ENCODE data around the gene AK9. TPM values are rescaled to one million over a fixed set of nuclear protein-coding genes. Genes with fewer than 3 reads are reported as not detected.

AK9 gene
- total and polyA plus RNA-seq, 4 donors: 1.1 to 5.3 (median 3.8) TPM

GRCh38 chr6:109471105-109471810 is 219.7 kb downstream of the AK9 start:
- peaks cover 8 to 45% (median 36%) of the 10 kb centered on the region in 4 donors for H3K36me3 ChIP-seq (ENCODE audit: control insufficient read depth in 4 of 4, insufficient read depth in 3 of 4, low read depth in 1 of 4, low read length in 3 of 4)
- H3K9ac ChIP-seq (ENCODE audit: low read depth in 1 of 2, low read length in 2 of 2): no peak overlapping the region
- H3K27me3 ChIP-seq (ENCODE audit: control insufficient read depth in 4 of 4, insufficient read depth in 4 of 4, low read length in 3 of 4): no peaks in the 10 kb centered on the region
- no peak overlapping the region for H3K27ac ChIP-seq (ENCODE audit: low read depth in 1 of 2, low read length in 2 of 2)
- 91% methylated on average over 5 of the region's 5 CpGs for WGBS
- H3K9me3 ChIP-seq (ENCODE audit: control insufficient read depth in 4 of 4, low read length in 3 of 4): no peaks in the 10 kb centered on the region
- no peak overlapping the region for H3K4me3 ChIP-seq (ENCODE audit: low read depth in 1 of 3, low read length in 3 of 3)
- no peak for DNase-seq (ENCODE audit: low spot score)
- no peak for TF ChIP-seq SP1 (IDR thresholded peaks at IDR 0.05)
- TF ChIP-seq, protein P1, sequence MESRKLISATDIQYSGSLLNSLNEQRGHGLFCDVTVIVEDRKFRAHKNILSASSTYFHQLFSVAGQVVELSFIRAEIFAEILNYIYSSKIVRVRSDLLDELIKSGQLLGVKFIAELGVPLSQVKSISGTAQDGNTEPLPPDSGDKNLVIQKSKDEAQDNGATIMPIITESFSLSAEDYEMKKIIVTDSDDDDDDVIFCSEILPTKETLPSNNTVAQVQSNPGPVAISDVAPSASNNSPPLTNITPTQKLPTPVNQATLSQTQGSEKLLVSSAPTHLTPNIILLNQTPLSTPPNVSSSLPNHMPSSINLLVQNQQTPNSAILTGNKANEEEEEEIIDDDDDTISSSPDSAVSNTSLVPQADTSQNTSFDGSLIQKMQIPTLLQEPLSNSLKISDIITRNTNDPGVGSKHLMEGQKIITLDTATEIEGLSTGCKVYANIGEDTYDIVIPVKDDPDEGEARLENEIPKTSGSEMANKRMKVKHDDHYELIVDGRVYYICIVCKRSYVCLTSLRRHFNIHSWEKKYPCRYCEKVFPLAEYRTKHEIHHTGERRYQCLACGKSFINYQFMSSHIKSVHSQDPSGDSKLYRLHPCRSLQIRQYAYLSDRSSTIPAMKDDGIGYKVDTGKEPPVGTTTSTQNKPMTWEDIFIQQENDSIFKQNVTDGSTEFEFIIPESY (IDR thresholded peaks at IDR 0.05): no peak
- no peak for TF ChIP-seq FOXA2 (IDR thresholded peaks at IDR 0.05)
- peaks cover 0 to 6% (median 1%) of the 10 kb centered on the region in 4 donors for H3K4me1 ChIP-seq (ENCODE audit: control insufficient read depth in 4 of 4, insufficient read depth in 4 of 4, low read length in 3 of 4)

DNA sequence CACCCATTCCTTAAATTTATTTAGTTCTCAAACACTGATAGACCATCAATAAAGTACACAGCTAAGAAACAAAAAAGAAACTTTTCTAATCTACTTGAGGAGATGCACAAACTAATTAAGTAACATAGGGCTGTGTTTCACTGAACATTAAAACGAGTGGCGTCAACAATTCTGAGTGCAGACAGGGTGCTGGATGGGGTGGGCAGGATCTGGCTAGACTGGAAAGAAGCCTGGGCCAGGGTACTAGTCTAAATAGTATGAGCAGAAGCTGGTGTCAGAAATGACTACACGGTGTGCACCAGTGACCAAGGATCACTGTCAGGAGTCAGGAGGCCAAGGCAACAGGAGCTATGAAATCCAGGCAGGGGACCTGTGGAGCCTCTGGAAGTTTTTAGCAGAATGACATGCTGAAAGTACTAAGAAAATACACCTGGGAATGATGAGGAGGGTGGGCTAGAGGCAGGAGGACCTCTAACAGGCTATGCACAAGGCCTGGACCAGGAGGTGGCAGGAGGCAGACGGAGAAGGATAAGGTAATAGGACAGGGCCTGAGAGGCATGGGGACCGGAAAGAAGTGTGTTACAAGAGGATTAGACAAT is 221.3 kb downstream of the AK9 start:
- no peak for DNase-seq (ENCODE audit: low spot score)
- no peak for TF ChIP-seq RAD21 (IDR thresholded peaks at IDR 0.05)
- TF ChIP-seq, protein P1 (IDR thresholded peaks at IDR 0.05): no peak
- no peak for TF ChIP-seq HNF4G (IDR thresholded peaks at IDR 0.05)
- TF ChIP-seq RXRA (IDR thresholded peaks at IDR 0.05): no peak
- TF ChIP-seq, protein P2, sequence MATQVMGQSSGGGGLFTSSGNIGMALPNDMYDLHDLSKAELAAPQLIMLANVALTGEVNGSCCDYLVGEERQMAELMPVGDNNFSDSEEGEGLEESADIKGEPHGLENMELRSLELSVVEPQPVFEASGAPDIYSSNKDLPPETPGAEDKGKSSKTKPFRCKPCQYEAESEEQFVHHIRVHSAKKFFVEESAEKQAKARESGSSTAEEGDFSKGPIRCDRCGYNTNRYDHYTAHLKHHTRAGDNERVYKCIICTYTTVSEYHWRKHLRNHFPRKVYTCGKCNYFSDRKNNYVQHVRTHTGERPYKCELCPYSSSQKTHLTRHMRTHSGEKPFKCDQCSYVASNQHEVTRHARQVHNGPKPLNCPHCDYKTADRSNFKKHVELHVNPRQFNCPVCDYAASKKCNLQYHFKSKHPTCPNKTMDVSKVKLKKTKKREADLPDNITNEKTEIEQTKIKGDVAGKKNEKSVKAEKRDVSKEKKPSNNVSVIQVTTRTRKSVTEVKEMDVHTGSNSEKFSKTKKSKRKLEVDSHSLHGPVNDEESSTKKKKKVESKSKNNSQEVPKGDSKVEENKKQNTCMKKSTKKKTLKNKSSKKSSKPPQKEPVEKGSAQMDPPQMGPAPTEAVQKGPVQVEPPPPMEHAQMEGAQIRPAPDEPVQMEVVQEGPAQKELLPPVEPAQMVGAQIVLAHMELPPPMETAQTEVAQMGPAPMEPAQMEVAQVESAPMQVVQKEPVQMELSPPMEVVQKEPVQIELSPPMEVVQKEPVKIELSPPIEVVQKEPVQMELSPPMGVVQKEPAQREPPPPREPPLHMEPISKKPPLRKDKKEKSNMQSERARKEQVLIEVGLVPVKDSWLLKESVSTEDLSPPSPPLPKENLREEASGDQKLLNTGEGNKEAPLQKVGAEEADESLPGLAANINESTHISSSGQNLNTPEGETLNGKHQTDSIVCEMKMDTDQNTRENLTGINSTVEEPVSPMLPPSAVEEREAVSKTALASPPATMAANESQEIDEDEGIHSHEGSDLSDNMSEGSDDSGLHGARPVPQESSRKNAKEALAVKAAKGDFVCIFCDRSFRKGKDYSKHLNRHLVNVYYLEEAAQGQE (IDR thresholded peaks at IDR 0.05): no peak
- TF ChIP-seq, protein P3, sequence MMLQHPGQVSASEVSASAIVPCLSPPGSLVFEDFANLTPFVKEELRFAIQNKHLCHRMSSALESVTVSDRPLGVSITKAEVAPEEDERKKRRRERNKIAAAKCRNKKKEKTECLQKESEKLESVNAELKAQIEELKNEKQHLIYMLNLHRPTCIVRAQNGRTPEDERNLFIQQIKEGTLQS (IDR thresholded peaks at IDR 0.05): no peak
- TF ChIP-seq JUND (IDR thresholded peaks at IDR 0.05): no peak
- no peak for TF ChIP-seq YY1 (IDR thresholded peaks at IDR 0.05)
- TF ChIP-seq NR2F2 (IDR thresholded peaks at IDR 0.05): no peak
- TF ChIP-seq HNF4A (conservative IDR thresholded peaks at IDR 0.05): no peak
- no peak overlapping the region for H3K9ac ChIP-seq (ENCODE audit: low read depth in 1 of 2, low read length in 2 of 2)
- no peak overlapping the region for H3K27ac ChIP-seq (ENCODE audit: low read depth in 1 of 2, low read length in 2 of 2)
- 93% methylated on average over 5 of the region's 5 CpGs for WGBS
- no peak overlapping the region for H3K4me3 ChIP-seq (ENCODE audit: low read depth in 1 of 3, low read length in 3 of 3)
- no peaks in the 10 kb centered on the region for H3K27me3 ChIP-seq (ENCODE audit: control insufficient read depth in 4 of 4, insufficient read depth in 4 of 4, low read length in 3 of 4)
- H3K9me3 ChIP-seq (ENCODE audit: control insufficient read depth in 4 of 4, low read length in 3 of 4): no peaks in the 10 kb centered on the region
- H3K36me3 ChIP-seq (ENCODE audit: control insufficient read depth in 4 of 4, insufficient read depth in 3 of 4, low read depth in 1 of 4, low read length in 3 of 4): peaks cover 8 to 60% (median 48%) of the 10 kb centered on the region in 4 donors
- no peaks in the 10 kb centered on the region for H3K4me1 ChIP-seq (ENCODE audit: control insufficient read depth in 4 of 4, insufficient read depth in 4 of 4, low read length in 3 of 4)
